Breast epithelium (tissue), 4 donors: ENCODE data around the gene SPZ1. TPM values are rescaled to one million over a fixed set of nuclear protein-coding genes. Genes with fewer than 3 reads are reported as not detected.
"Not testable (repeated sequence)": the region's sequence is repeated elsewhere in the genome, so short reads cannot be mapped to it uniquely, and the experiment has no call there.

Experiments used
- DNase-seq, 2 donors: peaks; one replicate each; pipeline ENCODE4 v3.0.0-alpha.2; 2019; ENCODE audit warnings: low spot score in 2 of 2
- H3K27ac ChIP-seq, 2 donors: fragments of 200-600 bp; sonication (generic) in 1 of 2; one replicate each; pipeline ENCODE4 v1.5.1; 2016 to 2019; ENCODE audit warnings: mild to moderate bottlenecking in 1 of 2
- H3K27me3 ChIP-seq, 2 donors: fragments of 200-600 bp; sonication (generic) in 1 of 2; one replicate each; pipeline versions ENCODE4 v1.5.1 to v1.6.0; 2017 to 2019; ENCODE audit warnings: control low read depth in 1 of 2, mild to moderate bottlenecking in 1 of 2
- H3K36me3 ChIP-seq: fragments of 200-600 bp; one replicate; pipeline ENCODE4 v1.5.1; 2019
- H3K4me1 ChIP-seq, 2 donors: fragments of 200-600 bp; sonication (generic); one replicate each; pipeline ENCODE4 v1.5.1; 2016 to 2019; ENCODE audit warnings: control low read depth in 1 of 2
- H3K4me3 ChIP-seq, 3 donors: fragments of 200-600 bp; sonication (generic); 1 replicate in 2 of 3; 2 replicates in 1 of 3; pipeline ENCODE4 v1.5.1; 2016 to 2019; ENCODE audit warnings: mild to moderate bottlenecking in 3 of 3, moderate library complexity in 2 of 3
- H3K9me3 ChIP-seq, 2 donors: fragments of 200-600 bp; sonication (generic) in 1 of 2; one replicate each; pipeline ENCODE4 v1.5.1; 2016 to 2019; ENCODE audit warnings: control low read depth in 1 of 2
- POLR2A ChIP-seq: fragments of 450-650 bp; IDR thresholded peaks from one replicate; pipeline ENCODE4 v1.6.1; 2016; ENCODE audit warnings: antibody characterized with exemption, mild to moderate bottlenecking, moderate library complexity
- POLR2AphosphoS5 ChIP-seq, 3 donors: sonication (generic); formaldehyde crosslinking; IDR thresholded peaks; one replicate each; pipeline ENCODE4 v1.6.1; 2017; ENCODE audit warnings: antibody characterized with exemption in 3 of 3
- intact Hi-C: fragments of 100-400 bp; cut with DNase I; formaldehyde crosslinking; loops from one replicate; pipeline ENCODE4 v1.15.1; 2023; ENCODE audit warnings: low total_unique reads
- total RNA-seq, 3 donors: library from RNA; depleted of rRNA; stranded (reverse); fragments of >200 nt; gene quantifications; one replicate each; pipeline ENCODE4 v1.1.0, GENCODE V29; 2016
- TF ChIP-seq, protein P1 (sequence below), 3 donors: fragments of 450-650 bp; IDR thresholded peaks; one replicate each; pipeline ENCODE4 v1.5.1; 2016 to 2017; ENCODE audit warnings: antibody characterized with exemption in 3 of 3, mild to moderate bottlenecking in 3 of 3, moderate library complexity in 3 of 3

SPZ1 gene, protein sequence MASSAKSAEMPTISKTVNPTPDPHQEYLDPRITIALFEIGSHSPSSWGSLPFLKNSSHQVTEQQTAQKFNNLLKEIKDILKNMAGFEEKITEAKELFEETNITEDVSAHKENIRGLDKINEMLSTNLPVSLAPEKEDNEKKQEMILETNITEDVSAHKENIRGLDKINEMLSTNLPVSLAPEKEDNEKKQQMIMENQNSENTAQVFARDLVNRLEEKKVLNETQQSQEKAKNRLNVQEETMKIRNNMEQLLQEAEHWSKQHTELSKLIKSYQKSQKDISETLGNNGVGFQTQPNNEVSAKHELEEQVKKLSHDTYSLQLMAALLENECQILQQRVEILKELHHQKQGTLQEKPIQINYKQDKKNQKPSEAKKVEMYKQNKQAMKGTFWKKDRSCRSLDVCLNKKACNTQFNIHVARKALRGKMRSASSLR
- not detected for total RNA-seq

DNA sequence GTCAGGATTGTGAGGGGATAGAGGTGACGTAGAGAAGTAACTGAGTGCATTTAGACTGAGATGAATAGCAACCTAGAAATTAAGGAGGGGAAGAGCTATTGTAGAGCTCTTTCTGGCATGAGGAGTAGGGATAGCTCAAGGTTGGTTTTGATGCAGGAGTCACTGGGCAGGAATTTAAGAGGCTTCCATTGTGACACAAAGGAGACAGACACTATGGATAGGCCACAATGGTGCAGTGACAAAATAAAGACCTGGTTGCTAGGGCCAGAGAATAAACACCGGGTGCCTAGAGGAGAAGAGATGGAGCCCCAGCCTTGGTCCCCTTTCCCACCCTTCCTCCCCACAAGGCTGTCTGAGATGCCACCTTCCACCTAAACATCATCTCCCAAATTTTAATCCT is at the start of gene SPZ1:
SPZ1 (plus strand) TSS at position 301 of the 400 bp plus-strand sequence. CDS start 214 bp downstream, outside the sequence.
- DNase-seq = no peak
- H3K4me3 ChIP-seq = no peak within 1 kb of the TSS
- H3K4me1 ChIP-seq = no peaks in the 10 kb centered on the region
- H3K36me3 ChIP-seq = no peaks in the 10 kb centered on the region
- TF ChIP-seq, protein P1, sequence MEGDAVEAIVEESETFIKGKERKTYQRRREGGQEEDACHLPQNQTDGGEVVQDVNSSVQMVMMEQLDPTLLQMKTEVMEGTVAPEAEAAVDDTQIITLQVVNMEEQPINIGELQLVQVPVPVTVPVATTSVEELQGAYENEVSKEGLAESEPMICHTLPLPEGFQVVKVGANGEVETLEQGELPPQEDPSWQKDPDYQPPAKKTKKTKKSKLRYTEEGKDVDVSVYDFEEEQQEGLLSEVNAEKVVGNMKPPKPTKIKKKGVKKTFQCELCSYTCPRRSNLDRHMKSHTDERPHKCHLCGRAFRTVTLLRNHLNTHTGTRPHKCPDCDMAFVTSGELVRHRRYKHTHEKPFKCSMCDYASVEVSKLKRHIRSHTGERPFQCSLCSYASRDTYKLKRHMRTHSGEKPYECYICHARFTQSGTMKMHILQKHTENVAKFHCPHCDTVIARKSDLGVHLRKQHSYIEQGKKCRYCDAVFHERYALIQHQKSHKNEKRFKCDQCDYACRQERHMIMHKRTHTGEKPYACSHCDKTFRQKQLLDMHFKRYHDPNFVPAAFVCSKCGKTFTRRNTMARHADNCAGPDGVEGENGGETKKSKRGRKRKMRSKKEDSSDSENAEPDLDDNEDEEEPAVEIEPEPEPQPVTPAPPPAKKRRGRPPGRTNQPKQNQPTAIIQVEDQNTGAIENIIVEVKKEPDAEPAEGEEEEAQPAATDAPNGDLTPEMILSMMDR (IDR thresholded peaks at IDR 0.05) = no peak
- TF ChIP-seq POLR2AphosphoS5 (IDR thresholded peaks at IDR 0.05) (no peak), POLR2A (no peak)
- H3K9me3 ChIP-seq = no peaks in the 10 kb centered on the region
- intact Hi-C loops = no loop called here
- H3K27ac ChIP-seq = no peak within 1 kb of the TSS
- no peaks in the 10 kb centered on the region for H3K27me3 ChIP-seq

DNA sequence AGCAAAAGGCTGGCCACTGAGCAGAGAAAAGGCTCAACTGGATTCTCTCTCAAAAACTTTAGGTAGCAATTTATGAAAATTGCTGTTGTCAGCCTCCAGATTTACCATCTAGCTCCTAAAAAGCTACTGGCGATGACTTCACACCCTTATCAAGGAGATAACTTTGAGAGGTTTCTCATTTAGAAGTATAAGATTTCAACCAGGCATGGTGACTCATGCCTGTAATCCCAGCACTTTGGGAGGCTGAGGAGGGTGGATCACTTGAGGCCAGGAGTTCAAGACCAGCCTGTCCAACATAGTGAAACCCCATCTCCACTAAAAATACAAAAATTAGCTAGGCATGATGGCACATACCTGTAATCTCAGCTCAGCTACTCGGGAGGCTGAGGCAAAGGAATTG is 49.3 kb upstream of the SPZ1 start:
- H3K4me3 ChIP-seq, DNase-seq, H3K4me1 ChIP-seq, intact Hi-C loops, H3K27ac ChIP-seq, H3K9me3 ChIP-seq, H3K36me3 ChIP-seq, H3K27me3 ChIP-seq: not testable (repeated sequence)

DNA sequence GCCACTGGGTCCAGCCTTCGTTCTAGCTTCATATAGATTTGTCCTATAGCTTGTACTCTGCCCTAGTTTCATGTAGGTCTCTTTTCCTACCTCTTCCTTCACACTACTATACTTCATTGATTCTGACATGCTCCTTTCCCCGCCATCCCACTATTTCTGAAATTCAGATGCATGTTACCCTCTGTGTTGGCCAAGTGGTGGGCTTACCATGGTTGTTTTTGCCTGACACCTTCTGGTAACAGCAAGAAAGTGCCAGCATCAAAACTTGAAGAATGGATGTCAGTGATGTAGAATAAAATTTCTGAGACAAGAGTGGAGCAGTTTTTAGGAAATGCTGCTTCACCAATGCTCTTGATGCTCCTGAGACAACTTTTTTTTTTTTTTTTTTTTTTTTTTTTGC is 44.5 kb upstream of the SPZ1 start:
- Histone ChIP-seq H3K4me3 (no peak overlapping the region), H3K27ac (no peak overlapping the region), H3K27me3 (no peaks in the 10 kb centered on the region), H3K4me1 (no peaks in the 10 kb centered on the region), H3K9me3 (no peaks in the 10 kb centered on the region), H3K36me3 (no peaks in the 10 kb centered on the region)
- intact Hi-C loops = no loop called here
- TF ChIP-seq, protein P1 (IDR thresholded peaks at IDR 0.05) = no peak
- TF ChIP-seq POLR2AphosphoS5 (IDR thresholded peaks at IDR 0.05) = no peak
- TF ChIP-seq POLR2A = no peak
- no peak for DNase-seq

DNA sequence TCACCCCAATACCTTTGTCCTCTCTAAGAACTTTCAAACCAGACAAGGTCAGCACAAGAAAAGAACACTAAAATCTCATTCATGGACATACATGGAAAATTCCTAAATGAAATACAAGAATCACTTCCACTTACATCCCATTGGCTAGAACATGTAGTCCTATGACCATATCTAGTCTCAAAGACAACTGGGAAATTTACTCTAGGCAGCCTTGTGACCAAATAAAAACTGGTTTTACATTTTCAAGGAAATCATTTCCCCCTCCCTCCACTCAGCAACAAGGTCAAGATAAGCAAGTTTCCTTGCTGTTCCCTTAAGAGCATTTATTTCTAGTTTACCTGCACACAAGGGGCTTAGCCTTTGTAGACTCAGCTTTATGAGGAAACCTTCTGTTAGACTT is 43.6 kb upstream of the SPZ1 start:
- DNase-seq = no peak
- Histone ChIP-seq H3K4me1 (no peaks in the 10 kb centered on the region), H3K27me3 (no peaks in the 10 kb centered on the region), H3K9me3 (no peaks in the 10 kb centered on the region), H3K4me3 (no peak overlapping the region), H3K27ac (no peak overlapping the region), H3K36me3 (no peaks in the 10 kb centered on the region)
- TF ChIP-seq POLR2AphosphoS5 (IDR thresholded peaks at IDR 0.05) (no peak), POLR2A (no peak)
- TF ChIP-seq, protein P1 (IDR thresholded peaks at IDR 0.05) = no peak
- intact Hi-C loops = no loop called here

DNA sequence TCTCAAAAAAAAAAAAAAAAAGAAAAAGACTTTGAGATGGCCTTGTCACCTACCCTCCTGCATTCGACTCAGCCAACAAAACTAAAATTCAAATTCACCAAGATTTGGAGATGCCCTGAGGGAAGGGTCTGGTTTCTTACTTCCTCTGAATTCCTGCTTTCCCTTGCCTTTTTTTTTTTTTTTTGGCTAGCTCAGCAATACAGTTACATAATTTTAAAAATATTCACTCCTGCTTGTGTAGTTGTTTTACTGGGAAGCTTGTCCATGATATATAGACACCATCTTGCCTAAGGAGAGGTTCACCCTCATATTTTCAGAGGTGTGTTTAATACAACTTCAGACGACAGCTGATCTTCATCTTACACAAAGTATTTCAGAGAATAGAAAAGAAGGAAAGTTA is 42.6 kb upstream of the SPZ1 start:
- Histone ChIP-seq H3K27me3 (no peaks in the 10 kb centered on the region), H3K4me3 (no peak overlapping the region), H3K27ac (no peak overlapping the region), H3K9me3 (no peaks in the 10 kb centered on the region), H3K36me3 (no peaks in the 10 kb centered on the region), H3K4me1 (no peaks in the 10 kb centered on the region)
- DNase-seq = no peak
- intact Hi-C loops = no loop called here
- TF ChIP-seq, protein P1 (IDR thresholded peaks at IDR 0.05) = no peak
- TF ChIP-seq POLR2A = no peak
- no peak for TF ChIP-seq POLR2AphosphoS5 (IDR thresholded peaks at IDR 0.05)
